Measurements from ENCODE around the gene ZSCAN30. TPM values are rescaled to one million over a fixed set of nuclear protein-coding genes. Genes with fewer than 3 reads are reported as not detected.

The ZSCAN30 gene
- total and polyA plus RNA-seq, 10 of the 15 experiments (the other 5 are each of a cell fraction or from before 2014, with no cell fraction given), result 2.7 to 15.7 (median 11.2) TPM

GRCh38 chr18:35291166-35291565, 1.1 kb upstream of the ZSCAN30 start (continued):
- no peak for TF ChIP-seq ZBED1 (IDR thresholded peaks at IDR 0.05; ENCODE audit: borderline replicate concordance)
- TF ChIP-seq ZNF217 (IDR thresholded peaks at IDR 0.05), result no peak
- no peak for TF ChIP-seq POLR2A (IDR thresholded peaks at IDR 0.05; ENCODE audit: low read depth, low read length)
- TF ChIP-seq BCL11A (IDR thresholded peaks at IDR 0.05; ENCODE audit: low read depth, low read length), result no peak

DNA sequence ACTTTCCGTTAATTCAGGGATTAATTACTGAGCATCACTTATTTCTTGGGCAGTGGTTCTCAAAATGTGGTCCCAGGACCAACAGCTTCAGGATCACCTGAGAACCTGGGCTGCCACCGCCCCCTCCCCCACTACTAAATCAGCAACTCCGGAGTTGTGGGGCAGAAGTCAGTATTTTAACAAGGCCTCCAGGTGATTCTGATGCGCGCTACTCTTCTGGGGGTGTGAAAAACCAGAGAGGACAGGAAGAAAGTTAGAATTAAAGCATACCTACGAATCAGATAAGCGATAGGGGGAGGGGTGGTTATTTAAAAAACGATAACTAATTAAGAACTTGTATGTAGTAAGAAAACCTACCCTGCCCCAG, 319 bp downstream of the ZSCAN30 start:
- H2AFZ ChIP-seq (ENCODE audit: control insufficient read depth, low read depth, low read length), result peak overlapping the region; percentile 85
- H4K20me1 ChIP-seq (ENCODE audit: control insufficient read depth, insufficient read depth), result no peaks in the 10 kb centered on the region
- peak overlapping the region; percentile 96 for H3K4me2 ChIP-seq (ENCODE audit: control insufficient read depth, insufficient read depth)
- ChIA-PET SMC1A (ENCODE audit: uncharacterized antibody, unreplicated experiment) (interaction anchor here (1.0 to 4.2 kb wide), 7 partner anchors 9 to 65 kb away, joined by 3 to 21 read pairs (median 10); partner anchors contain the start of genes ZNF24 and ZNF397), CTCF (interaction anchor here (0.6 to 1.3 kb wide), 4 partner anchors 48 to 509 kb away, joined by 3 to 6 read pairs (median 3); no protein-coding TSS in a partner anchor), POLR2A (interaction anchor here (0.7 to 2.4 kb wide), 6 partner anchors 17 to 248 kb away, joined by 3 to 13 read pairs (median 3); partner anchors contain the start of genes ZNF24 and ZNF397), RAD21 (ENCODE audit: unreplicated experiment) (interaction anchor here (1.1 to 1.8 kb wide), 4 partner anchors 51 to 66 kb away, joined by 3 to 5 read pairs (median 4); partner anchors contain the start of gene ZNF24)
- peak overlapping the region; percentile 83 for H3K4me3 ChIP-seq
- peaks cover 0 to 10% of the 10 kb centered on the region in 2 experiments; a peak in 2 of 4 replicates for H3K36me3 ChIP-seq (ENCODE audit: control insufficient read depth in 2 of 2, insufficient read depth in 2 of 2, low read length in 1 of 2)
- H3K79me2 ChIP-seq (ENCODE audit: control insufficient read depth, insufficient read depth, low read length), result peaks cover 22% of the 10 kb centered on the region
- no peaks in the 10 kb centered on the region; the same call in 1 of the 2 replicates for H3K4me1 ChIP-seq (ENCODE audit: control insufficient read depth, insufficient read depth, low read length)
- H3K9ac ChIP-seq (ENCODE audit: control insufficient read depth, insufficient read depth, low read length), result peak overlapping the region; percentile 86
- intact Hi-C loops (cut with micrococcal nuclease; ENCODE audit: unreplicated experiment), result loop anchor here (1.0 to 5.0 kb wide), 3 partner anchors 49 to 247 kb away; partner anchors contain the start of genes MAPRE2 and ZNF24
- BruUV-seq (replicated peaks), result TSS peak; percentile 84
- 3% methylated on average over 8 of the region's 8 CpGs for WGBS (ENCODE audit: insufficient coverage, insufficient replicate concordance, low lambda C conversion rate, missing lambda C conversion rate)
- FAIRE-seq (no peak), ATAC-seq (peak; percentile 46), DNase-seq (ENCODE audit: low read depth, low spot score) (no peak)
- TF ChIP-seq SKIL (IDR thresholded peaks at IDR 0.05; ENCODE audit: low read depth, poor library complexity, severe bottlenecking) (peak; percentile 66), SREBF2 (IDR thresholded peaks at IDR 0.05; ENCODE audit: low read length) (peak; percentile 24; the same call in 1 of the 2 replicates), EED (IDR thresholded peaks at IDR 0.05; ENCODE audit: low read depth) (0 out of 2 replicates have a peak, but pooled peaks have one; percentile 17), EP300 (IDR thresholded peaks at IDR 0.05; ENCODE audit: borderline replicate concordance in 1 of 2, control insufficient read depth in 1 of 2, low read depth in 2 of 2, low read length in 2 of 2) (no peak), STAT3 (IDR thresholded peaks at IDR 0.05; ENCODE audit: low read depth, low read length) (peak; percentile 18)
- peaks cover 16% of the 10 kb centered on the region for H3K9me3 ChIP-seq (replicated peaks; ENCODE audit: control insufficient read depth, insufficient read depth, low read length)
- in situ Hi-C loops (cut with MboI), result loop anchor here (5.0 kb wide), 2 partner anchors 47 to 53 kb away; partner anchors contain the start of genes ZNF24 and ZNF397
- peak overlapping the region; percentile 92 for H3K27ac ChIP-seq (ENCODE audit: control insufficient read depth, insufficient read depth)
- H3K27me3 ChIP-seq (replicated peaks in 1 of 2; ENCODE audit: control insufficient read depth in 2 of 2, insufficient read depth in 2 of 2, low read length in 1 of 2), result no peaks in the 10 kb centered on the region

All from GM12878 (cell line).